AG09319 (cell line): Measurements from ENCODE around the gene ST6GALNAC3.
"Not testable (repeated sequence)": the region's sequence is repeated elsewhere in the genome, so short reads cannot be mapped to it uniquely, and the experiment has no call there.

Experiments used
- DNase-seq: peaks from one replicate; pipeline ENCODE4 v3.0.0-alpha.2; 2010; ENCODE audit warnings: low read depth; ENCODE audit errors: extremely low read depth
- CTCF ChIP-seq: IDR thresholded peaks from 2 replicates; pipeline ENCODE4 v1.5.1; 2011; ENCODE audit warnings: low read depth, mild to moderate bottlenecking, inconsistent platforms, low read length, moderate library complexity

The ST6GALNAC3 gene

GRCh38 chr1:76106719-76107235 lies 32.2 kb downstream of the ST6GALNAC3 start:
- DNase-seq, result no peak

GRCh38 chr1:76109404-76109803 lies 34.9 kb downstream of the ST6GALNAC3 start:
- no peak for TF ChIP-seq CTCF
- DNase-seq, result no peak

More at GRCh38 chr1:76106719-76107235, 32.2 kb downstream of the ST6GALNAC3 start:
- TF ChIP-seq CTCF, result no peak

DNA sequence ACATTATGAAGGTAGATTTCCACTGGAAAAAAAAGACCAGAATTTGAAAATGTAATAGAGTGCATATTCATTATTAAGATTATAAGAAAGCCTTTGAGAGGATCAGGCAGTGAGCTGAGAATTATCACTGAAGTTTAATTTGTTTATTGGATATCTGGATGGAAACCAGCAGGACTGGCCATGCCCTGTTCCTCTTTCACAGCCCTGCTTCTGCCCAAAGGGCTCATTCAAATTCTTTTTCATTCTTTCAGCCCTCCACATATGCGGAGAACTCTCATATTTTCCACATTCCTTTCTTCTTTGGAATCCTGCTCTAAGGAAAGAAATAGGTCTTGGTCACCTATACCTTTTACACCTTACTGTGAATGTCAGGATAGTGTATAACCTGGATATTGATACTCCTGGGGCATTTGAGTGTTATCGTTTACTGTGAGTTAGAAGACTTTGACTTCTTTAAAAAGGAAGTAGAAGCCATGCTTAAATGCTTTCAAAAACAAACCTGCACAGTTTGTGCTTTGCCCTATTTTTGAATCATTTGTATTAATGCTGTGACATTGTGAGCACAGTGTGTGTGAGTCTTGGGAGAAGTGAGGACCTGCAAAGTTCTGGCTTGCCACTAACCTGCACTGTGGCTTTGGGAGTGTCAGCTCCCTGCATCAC lies 35.5 kb downstream of the ST6GALNAC3 start:
- no peak for TF ChIP-seq CTCF

DNA sequence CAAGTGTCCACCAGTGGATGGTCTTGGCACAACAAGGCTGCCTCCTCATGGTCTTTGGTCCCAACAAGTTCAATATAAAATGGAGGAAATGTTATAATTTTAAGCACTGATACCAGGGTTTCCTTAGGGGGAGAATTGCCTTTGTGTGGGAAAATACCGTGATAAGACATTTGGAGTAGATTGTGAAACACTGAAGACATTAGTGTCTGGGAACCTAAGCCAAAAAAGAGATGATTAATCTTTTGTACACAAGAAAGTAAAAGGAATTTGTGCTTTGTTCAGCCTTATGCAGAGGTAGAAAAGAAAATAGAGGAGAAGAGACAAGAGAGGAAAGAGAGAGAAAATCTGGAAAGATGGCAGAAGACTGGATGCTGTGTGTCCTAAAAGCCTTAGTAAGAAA lies 36.1 kb downstream of the ST6GALNAC3 start:
- no peak for DNase-seq
- TF ChIP-seq CTCF, result no peak

More for the DNA sequence above, 35.5 kb downstream of the ST6GALNAC3 start:
- DNase-seq, result no peak

- not testable (repeated sequence) for DNase-seq
Measured at GRCh38 chr1:76112321-76112720, 37.8 kb downstream of the ST6GALNAC3 start.

GRCh38 chr1:76113446-76113845 lies 38.9 kb downstream of the ST6GALNAC3 start:
- no peak for DNase-seq
- no peak for TF ChIP-seq CTCF

DNA sequence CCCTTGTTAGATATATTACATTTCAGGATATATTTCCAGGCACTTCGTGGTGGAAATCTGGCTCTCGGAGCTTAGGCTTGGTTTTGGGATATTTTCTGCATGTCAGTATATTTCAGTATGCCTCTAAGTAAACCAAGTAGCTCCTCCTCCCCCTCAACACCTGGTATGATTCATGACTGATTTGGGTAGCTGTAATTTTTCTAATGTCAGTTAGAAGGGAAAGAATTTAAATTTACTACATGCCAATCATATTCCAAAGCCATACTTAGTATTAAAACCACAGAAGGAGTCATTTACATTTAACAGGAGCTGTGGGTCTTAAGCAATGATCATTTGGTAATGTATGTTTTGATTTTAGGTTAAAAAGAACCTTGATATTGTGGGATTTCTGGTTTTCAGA lies 40.6 kb downstream of the ST6GALNAC3 start:
- no peak for TF ChIP-seq CTCF
- DNase-seq, result no peak

- no peak for TF ChIP-seq CTCF
- no peak for DNase-seq
Measured at GRCh38 chr1:76121850-76122249, 47.3 kb downstream of the ST6GALNAC3 start.
